Neural cell (in vitro differentiated cells): ENCODE measurements around the gene METTL14.

Experiments
- EZH2 ChIP-seq: fragments of 200-600, 300-800 bp; shearing (Covaris generic), sonication (generic); IDR thresholded peaks from 2 replicates; pipeline ENCODE4 v1.6.1; 2014; ENCODE audit warnings: antibody characterized with exemption, low read length, borderline replicate concordance, mild to moderate bottlenecking; ENCODE audit not compliant: insufficient read depth, poor library complexity, severe bottlenecking
- POLR2AphosphoS5 ChIP-seq: IDR thresholded peaks from 2 replicates; pipeline ENCODE4 v1.6.1; 2012
- TAF1 ChIP-seq: IDR thresholded peaks from 2 replicates; pipeline ENCODE4 v1.6.1; 2012; ENCODE audit warnings: low read depth
- TF ChIP-seq, protein P1 (sequence below): fragments of 450-650 bp; IDR thresholded peaks from 2 replicates; pipeline ENCODE4 v1.5.1; 2014; ENCODE audit warnings: antibody characterized with exemption, mild to moderate bottlenecking, moderate library complexity; ENCODE audit not compliant: poor library complexity, severe bottlenecking
- TF ChIP-seq, protein P2 (sequence below): IDR thresholded peaks from 2 replicates; pipeline ENCODE4 v1.6.1; 2012; ENCODE audit warnings: borderline replicate concordance

DNA sequence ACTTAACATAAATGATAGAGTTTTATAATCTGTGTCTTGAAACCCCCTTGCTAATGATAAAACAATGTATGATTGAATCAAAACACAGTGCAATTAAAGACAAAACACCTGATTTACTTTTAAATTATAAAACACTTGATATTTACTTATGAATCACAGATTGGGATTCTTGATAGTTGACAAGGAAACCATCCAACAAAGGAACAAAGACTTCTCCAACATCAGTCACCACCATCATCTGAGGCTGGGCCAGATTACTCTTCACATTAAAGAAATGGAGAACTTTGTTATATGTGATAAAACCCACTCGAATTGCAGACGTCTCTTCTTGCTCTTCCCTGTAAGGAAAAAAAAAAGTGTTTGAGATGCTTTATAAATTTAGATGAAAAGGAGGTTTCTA, 67.4 kb downstream of the METTL14 start:
- TF ChIP-seq, protein P1, sequence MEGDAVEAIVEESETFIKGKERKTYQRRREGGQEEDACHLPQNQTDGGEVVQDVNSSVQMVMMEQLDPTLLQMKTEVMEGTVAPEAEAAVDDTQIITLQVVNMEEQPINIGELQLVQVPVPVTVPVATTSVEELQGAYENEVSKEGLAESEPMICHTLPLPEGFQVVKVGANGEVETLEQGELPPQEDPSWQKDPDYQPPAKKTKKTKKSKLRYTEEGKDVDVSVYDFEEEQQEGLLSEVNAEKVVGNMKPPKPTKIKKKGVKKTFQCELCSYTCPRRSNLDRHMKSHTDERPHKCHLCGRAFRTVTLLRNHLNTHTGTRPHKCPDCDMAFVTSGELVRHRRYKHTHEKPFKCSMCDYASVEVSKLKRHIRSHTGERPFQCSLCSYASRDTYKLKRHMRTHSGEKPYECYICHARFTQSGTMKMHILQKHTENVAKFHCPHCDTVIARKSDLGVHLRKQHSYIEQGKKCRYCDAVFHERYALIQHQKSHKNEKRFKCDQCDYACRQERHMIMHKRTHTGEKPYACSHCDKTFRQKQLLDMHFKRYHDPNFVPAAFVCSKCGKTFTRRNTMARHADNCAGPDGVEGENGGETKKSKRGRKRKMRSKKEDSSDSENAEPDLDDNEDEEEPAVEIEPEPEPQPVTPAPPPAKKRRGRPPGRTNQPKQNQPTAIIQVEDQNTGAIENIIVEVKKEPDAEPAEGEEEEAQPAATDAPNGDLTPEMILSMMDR: no peak
- TF ChIP-seq EZH2: no peak
- TF ChIP-seq POLR2AphosphoS5: no peak
- TF ChIP-seq, protein P2, sequence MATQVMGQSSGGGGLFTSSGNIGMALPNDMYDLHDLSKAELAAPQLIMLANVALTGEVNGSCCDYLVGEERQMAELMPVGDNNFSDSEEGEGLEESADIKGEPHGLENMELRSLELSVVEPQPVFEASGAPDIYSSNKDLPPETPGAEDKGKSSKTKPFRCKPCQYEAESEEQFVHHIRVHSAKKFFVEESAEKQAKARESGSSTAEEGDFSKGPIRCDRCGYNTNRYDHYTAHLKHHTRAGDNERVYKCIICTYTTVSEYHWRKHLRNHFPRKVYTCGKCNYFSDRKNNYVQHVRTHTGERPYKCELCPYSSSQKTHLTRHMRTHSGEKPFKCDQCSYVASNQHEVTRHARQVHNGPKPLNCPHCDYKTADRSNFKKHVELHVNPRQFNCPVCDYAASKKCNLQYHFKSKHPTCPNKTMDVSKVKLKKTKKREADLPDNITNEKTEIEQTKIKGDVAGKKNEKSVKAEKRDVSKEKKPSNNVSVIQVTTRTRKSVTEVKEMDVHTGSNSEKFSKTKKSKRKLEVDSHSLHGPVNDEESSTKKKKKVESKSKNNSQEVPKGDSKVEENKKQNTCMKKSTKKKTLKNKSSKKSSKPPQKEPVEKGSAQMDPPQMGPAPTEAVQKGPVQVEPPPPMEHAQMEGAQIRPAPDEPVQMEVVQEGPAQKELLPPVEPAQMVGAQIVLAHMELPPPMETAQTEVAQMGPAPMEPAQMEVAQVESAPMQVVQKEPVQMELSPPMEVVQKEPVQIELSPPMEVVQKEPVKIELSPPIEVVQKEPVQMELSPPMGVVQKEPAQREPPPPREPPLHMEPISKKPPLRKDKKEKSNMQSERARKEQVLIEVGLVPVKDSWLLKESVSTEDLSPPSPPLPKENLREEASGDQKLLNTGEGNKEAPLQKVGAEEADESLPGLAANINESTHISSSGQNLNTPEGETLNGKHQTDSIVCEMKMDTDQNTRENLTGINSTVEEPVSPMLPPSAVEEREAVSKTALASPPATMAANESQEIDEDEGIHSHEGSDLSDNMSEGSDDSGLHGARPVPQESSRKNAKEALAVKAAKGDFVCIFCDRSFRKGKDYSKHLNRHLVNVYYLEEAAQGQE: no peak
- TF ChIP-seq TAF1: no peak
